Prostate gland (tissue), 2 donors: ENCODE measurements around the gene ACACB.

ENCODE experiments used
- POLR2A ChIP-seq: fragments of 450-650 bp; IDR thresholded peaks from one replicate; pipeline ENCODE4 v1.6.1; 2016; ENCODE audit warnings: antibody characterized with exemption, mild to moderate bottlenecking
- POLR2AphosphoS5 ChIP-seq: sonication (generic); formaldehyde crosslinking; IDR thresholded peaks from one replicate; pipeline ENCODE4 v1.6.1; 2017; ENCODE audit warnings: antibody characterized with exemption
- TF ChIP-seq, protein P1 (sequence below), 4 experiments: fragments of 200-600 bp in 2 of 4; fragments of 450-650 bp in 2 of 4; sonication (generic) in 2 of 4; IDR thresholded peaks; 1 replicate in 3 of 4; 2 replicates in 1 of 4; pipeline ENCODE4 v1.5.1; 2016 to 2019; ENCODE audit warnings: antibody characterized with exemption in 4 of 4, mild to moderate bottlenecking in 2 of 4, moderate library complexity in 2 of 4

DNA sequence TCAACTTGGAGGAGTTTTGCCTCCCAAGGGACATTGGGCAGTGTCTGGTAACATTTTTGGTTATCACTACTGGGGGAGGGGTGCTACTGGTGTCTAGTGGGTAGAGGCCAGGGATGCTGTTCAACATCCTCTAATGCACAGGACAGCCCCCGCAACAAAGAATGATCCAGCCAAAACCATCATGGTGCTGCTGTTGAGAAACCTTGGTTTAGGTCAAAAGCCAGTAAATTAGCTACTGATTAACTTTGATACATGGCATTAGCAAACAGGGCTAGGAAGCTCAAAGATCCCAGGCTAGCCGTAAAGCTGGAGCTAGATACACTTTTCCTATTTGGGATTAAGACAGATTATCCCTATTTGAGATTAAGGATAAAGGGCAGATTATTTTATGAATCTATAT lies 32.0 kb upstream of the ACACB start:
- TF ChIP-seq POLR2A (no peak), POLR2AphosphoS5 (no peak)
- TF ChIP-seq, protein P1, sequence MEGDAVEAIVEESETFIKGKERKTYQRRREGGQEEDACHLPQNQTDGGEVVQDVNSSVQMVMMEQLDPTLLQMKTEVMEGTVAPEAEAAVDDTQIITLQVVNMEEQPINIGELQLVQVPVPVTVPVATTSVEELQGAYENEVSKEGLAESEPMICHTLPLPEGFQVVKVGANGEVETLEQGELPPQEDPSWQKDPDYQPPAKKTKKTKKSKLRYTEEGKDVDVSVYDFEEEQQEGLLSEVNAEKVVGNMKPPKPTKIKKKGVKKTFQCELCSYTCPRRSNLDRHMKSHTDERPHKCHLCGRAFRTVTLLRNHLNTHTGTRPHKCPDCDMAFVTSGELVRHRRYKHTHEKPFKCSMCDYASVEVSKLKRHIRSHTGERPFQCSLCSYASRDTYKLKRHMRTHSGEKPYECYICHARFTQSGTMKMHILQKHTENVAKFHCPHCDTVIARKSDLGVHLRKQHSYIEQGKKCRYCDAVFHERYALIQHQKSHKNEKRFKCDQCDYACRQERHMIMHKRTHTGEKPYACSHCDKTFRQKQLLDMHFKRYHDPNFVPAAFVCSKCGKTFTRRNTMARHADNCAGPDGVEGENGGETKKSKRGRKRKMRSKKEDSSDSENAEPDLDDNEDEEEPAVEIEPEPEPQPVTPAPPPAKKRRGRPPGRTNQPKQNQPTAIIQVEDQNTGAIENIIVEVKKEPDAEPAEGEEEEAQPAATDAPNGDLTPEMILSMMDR (IDR thresholded peaks at IDR 0.05): no peak
